GM18868 (cell line): ENCODE data around the gene ARHGAP44.

ENCODE experiments used
- ATAC-seq: cut with Tn5 transposase; IDR thresholded peaks from one replicate; pipeline ENCODE4 v1.9.1; 2021; ENCODE audit warnings: mild to moderate bottlenecking, moderate library complexity; ENCODE audit not compliant: unreplicated experiment

Gene ARHGAP44

DNA sequence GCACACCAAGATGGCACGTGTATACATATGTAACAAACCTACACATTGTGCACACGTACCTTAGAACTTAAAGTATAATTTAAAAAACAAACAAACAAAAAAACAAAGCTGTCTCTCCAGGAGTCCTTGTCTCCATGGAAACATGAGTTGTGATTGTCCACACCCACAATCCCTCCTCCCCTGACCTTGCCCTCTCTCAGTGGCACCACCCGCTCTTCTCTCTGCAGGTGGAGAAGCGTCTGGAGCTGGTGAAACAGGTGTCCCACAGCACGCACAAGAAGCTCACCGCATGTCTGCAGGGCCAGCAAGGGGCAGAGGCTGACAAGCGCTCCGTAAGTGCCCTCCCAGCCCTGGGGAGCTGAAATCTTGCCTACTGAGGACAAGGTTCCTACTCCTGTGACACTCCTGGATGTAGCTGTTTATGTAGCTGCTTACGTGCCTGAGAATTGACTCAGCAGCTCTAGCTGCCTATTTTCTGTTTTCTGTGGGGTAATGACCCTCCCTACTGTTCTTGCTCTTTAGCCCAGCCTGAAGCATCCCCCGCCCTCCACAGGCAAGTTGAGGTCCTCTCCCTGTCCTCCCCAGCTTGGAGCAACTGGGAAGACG, 107.0 kb downstream of the ARHGAP44 start:
- ATAC-seq, result no peak

DNA sequence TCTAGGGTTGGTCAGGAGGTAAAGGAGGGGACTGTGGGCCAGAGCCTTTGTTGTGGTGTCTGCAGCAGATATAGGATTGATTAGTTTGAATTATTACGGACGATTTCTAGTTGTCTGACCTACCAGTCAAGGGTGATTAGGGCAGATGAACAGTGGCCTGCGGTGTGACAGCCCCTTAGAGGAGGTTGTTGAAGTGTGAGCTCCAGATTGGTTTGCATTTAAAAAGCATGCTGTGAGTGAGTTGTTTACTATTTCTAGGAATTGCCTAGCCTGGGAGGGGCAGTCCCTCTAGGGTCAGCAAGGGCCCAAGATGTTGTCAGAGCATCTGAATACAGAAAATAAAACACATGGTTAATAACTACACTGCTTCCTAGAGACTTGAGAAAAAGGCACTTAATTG, 108.8 kb downstream of the ARHGAP44 start:
- ATAC-seq, result no peak

DNA sequence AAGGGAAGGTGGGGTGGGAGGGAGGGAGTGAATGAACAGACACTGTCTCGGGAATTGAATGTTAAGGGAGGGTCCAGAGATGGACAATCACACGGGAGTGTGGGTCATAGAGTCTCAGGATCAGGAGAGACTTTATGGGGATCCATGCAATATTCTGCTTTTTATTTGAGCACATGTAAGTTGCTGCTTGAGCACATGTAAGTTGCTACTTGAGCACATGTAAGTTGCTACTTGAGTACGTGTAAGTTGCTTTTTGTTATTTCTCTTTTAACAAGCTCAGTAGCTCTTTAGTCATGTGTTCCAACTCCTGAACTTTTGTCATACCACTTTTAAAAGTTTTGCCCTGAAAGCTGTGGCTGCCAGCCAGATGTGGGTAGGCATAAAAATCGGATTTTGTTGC, 110.3 kb downstream of the ARHGAP44 start:
- no peak for ATAC-seq

DNA sequence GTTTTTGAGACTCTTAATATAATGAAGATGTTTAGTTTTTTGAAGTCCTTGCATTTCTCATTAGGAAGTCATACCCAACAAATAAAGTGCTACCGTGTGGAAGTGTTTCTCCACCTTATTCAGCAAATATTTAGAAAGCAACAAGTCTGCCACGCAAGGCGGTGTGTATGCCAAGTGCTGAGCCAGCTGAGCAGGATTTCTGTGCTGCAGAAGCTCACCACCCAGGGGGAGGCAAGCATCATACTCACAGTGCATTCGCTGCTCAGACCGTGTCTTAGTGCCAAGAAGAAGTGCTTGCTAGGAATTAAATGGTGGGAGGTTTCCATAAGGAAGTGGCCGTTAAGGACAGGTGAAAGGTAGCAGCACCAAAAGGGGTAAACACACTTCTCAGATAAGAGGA, 111.2 kb downstream of the ARHGAP44 start:
- ATAC-seq, result no peak

DNA sequence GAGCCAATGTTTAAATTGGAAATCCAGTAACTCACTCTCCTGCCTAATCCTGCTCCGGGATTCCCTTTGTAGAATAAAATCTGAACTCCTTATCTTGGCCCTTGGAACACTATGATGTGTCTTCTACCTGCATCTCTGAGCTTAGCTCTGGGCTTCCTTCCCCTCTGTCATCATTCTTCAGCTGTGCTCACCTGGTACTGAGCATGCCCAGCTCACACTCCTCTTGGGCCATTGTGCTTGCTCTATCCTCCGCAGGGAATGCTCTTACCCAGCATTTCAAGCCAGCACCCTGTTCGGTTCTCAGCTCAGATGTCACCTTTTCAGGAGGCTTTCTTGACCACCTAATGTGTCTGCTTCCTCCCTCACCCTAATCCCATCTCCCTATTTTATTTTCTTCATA, 112.7 kb downstream of the ARHGAP44 start:
- no peak for ATAC-seq

DNA sequence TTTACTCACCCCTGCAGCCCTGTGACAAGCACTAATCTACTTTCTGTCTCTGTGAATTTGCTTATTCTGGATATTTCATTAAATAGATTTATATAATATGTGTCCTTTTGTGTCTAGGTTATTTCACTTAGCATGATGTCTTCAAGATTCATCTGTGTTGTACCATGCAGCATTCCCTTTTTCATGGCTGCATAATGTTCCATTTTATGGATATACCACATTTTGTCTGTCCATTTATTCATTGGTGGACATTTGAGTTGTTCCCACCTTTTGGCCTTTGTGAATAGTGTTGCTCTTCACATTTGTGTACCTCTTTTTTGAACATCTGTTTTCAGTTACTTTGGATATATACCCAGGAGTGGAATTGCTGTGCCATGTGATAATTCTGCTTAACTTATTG, 118.2 kb downstream of the ARHGAP44 start:
- no peak for ATAC-seq

DNA sequence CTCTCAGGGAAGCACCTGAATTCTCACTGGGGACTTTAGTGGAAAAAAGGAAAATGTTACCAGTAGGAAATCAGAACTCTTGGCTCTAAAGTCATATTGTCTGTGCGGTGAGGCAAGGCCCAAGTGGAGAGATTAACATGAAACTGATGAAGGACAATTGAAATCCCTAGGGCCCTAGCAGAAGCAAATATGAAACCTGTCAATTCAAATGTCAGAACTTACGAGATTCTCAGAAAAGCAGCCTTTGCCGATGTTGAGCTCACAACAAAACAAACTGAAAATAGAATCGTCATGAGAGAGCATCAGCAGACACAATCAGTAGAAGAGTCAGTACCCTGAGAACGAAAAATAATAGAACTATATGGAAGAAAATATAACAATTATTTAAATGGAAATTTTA, 119.7 kb downstream of the ARHGAP44 start:
- ATAC-seq, result no peak

DNA sequence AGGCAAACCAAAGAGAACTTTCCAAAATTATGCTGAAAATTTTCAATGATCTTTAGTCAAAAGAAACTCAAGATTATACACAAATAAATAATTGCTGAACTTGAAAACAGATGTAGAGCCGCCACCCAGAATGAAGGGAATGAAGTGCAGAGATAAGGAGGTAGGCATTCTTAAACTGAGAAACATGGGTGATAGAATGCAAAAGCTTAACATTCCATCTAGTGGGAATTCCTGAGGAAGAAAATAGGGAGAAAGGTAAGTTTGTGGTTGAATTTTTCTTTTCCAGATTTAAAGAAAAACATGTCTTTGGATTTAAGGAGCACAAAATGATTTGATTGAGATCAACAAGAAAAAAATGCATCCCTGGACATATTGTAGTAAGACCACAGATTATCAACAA, 120.2 kb downstream of the ARHGAP44 start:
- ATAC-seq, result no peak

DNA sequence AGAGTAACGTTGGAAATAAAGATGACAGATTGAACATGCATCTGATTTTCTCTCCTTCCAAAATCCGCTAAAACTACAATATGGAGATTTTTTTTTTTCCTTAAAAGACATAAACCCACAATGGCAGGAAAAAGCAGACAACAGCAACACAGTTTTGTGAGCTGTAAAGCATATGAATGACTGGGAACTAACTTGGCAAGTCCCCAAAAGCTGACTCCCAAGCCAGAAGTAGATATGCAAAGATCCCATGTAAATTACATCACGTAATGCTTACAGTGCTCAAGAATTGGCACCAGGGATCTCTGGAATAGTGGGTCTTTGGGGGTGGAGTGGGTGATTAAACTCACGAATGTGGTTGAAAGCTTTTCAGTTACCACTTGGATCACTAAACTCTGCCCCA, 121.9 kb downstream of the ARHGAP44 start:
- ATAC-seq, result no peak

DNA sequence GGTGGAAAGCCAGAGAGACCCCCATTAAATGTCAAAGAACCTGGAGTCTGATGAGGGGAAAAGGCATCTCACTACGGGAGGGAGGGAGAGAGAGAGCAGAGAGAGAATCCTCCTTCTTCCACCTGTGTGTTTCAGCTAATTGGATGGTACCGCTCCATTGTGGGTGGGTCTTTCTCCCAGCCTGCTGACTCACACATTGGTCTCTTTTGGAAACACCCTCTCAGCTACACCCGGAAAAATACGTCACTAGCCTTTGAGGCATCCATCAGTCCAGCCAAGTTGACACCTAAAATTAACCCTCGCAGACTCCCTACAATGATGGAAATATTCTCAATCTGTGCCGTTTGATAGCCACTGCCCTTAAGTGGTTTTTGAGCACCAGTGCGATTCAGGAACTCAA, 128.1 kb downstream of the ARHGAP44 start:
- no peak for ATAC-seq

DNA sequence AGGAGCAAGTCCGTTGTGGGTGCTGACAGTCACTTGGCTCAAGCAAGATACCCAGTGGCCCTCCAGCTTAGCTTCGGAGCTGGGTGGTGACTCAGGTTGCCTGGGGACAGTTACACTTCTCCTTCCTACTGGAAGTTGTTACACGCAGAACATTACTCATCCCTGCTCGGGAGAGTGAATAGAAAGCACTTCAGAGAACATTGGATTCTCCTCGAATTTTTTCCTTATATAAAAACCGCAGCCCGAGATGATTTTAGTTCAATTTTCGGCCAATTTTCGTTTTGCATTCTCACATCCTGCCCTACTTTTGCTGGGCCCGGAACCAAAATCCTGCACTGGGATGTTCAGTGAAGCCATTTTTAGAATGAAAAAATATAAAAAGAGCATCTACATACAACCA, 128.8 kb downstream of the ARHGAP44 start:
- no peak for ATAC-seq

DNA sequence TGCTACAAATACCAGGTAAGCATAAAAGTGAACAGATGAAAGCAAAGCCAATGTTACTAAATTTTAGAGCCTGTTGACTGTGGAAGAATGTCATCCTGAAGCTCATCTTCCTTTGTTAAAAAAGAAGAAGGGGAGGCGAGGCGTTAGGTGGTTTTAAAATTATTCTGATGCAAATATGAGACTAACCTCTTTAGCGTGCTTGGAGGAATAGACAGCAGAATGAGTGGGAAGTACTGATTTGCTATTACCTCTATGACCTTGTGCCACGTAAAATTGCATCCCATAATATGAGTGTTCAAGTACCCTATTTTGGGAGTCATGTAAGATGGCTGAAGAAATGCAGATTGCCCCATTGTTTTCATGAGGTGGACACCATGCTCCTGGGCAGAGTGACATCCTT, 132.8 kb downstream of the ARHGAP44 start:
- no peak for ATAC-seq

DNA sequence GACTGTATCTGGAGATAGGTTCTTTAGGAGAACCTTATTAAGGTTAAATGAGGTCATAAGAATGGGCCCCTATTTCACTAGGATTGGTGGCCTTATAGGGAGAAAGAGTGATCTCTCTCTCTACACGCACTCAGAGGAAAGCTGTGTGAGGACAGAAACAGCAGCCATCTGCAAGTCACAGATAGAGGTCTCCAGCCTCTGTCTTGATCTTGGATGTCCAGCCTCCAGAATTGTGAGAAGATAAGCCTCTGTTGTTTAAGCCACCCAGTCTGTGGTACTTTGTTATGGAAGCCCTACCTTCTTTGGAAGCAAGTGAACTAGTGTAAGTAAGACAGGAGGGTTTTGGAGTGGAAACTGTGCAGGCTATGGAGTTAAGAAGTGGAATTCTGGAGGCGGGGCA, 135.3 kb downstream of the ARHGAP44 start:
- no peak for ATAC-seq

DNA sequence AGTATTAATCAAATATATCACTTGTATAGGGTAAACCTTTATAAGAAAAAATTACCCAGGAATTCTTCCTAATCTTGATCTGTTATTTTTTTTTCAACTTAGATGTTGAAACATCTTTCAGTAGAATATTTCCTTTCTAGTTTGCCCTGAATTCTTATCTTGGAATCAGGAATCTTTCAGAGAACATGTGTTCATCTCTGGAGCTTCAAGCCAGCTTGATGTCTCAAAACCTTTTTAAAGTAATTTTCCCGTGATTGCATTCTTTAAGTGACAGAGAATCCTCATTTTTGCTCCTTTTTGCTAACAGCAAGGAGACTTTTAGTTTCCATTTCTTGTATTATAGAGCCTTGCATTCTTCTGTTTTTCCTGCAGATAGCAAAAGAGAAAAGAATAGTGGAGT, 137.7 kb downstream of the ARHGAP44 start:
- no peak for ATAC-seq

DNA sequence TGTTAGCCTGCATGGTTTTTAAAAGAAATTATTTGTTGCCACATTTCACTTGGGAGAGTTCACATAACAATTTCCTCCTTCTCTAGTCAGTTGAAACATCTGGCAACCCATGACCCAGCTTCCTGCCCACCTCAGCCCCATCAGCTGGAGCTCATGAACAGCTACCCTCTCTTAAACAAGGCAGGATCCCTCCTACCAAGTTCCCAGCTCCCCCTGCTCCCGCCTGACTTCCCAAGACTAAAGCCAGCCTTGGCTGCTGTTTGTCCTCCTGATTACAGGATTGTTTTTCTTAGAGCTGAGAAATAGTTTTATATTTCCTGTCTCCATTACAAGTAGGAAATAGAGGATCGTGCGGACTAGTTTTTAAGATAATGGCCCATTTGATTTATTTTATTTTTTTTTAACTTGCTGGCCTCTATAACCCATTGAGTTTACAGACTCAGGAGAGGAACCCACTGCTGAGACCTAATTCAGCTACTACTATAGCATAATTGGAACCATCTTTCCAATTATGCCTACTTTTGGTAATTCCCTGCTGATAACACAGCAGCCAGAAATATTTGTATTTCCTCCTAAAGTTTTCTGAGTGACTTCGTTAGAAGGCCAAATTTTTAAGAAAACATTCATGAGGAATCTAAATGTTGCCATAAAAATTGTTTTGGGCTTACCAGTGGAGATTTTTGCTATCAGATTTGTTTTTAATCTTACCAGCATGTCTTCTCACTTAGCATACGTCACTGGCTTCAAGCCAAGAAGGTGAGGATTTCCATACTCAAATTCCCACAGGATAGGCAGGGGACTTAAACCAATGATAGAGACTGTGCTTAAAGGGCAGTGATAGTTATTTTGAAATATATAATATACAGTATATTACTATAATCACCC, 138.5 kb downstream of the ARHGAP44 start:
- no peak for ATAC-seq

DNA sequence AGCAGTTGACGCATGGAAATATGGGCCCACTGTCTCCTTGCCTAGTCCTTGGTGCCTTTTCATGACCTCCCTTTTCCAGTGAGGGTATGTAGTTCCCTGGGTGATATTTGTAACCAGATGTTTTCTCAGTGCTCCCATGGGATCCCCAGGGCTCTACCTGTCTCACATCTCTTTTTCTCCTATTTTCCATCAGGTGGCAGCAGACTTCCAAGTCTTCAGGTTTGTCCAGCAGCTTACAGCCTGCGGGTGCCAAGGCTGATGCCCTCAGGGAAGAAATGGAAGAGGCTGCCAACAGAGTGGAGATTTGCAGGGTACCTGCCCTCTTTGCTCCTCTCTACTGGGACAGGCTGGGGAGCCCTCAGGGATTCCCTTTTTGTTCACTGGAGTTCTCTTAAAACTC, 139.4 kb downstream of the ARHGAP44 start:
- no peak for ATAC-seq

DNA sequence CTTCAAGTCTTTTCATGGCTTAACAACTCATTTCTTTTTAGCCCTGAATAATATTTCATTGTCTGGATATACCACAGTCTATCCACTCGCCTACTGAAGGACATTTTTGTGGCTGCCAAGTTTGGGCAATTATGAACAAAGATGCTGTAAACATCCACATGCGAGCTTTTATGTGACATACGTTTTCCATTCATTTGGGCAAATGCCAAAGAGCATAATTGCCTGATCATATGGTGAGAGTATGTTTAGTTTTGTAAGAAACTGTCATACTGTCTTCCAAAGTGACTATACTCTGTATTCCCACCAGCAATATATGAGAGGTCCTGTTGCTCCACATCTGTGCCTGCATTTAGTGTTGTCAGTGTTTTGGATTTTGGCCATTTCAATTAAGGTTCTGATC, 147.2 kb downstream of the ARHGAP44 start:
- ATAC-seq, result no peak

DNA sequence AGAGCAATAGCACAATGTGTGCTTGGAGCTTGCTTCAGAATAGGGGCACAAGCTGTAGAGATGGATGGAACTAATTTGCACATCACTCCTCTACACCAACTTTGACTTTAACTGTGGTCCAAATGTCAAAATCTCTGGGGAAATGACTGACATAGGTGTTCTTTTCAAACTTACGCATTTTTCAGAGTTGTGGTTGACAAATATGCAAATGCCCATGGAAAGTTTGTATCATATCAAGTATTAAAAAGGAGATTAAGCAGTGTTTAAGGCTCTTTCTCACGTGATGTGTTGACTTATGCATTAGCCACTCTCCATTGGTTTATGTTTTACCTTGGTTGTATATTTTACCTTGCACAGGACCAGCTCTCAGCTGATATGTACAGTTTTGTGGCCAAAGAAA, 151.4 kb downstream of the ARHGAP44 start:
- ATAC-seq, result no peak

DNA sequence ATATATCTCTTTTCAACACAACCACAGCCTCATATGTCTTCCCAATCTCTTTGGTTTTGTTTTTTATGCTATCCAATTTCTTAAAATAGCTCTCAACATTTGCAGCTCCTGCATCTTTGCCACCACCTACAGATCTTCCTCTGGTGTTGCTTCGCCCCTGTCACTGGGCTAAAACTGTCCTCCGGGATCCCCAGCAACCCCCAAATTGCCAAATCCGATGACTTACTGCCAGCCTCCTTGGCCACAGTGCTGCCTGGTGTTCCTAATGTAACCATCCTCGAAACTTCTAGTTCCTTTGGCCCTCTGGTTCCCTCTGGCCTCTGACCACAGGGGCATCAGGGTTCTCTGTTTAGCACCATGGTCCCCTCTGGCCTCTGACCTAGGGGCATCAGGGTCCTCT, 157.7 kb downstream of the ARHGAP44 start:
- ATAC-seq, result no peak

DNA sequence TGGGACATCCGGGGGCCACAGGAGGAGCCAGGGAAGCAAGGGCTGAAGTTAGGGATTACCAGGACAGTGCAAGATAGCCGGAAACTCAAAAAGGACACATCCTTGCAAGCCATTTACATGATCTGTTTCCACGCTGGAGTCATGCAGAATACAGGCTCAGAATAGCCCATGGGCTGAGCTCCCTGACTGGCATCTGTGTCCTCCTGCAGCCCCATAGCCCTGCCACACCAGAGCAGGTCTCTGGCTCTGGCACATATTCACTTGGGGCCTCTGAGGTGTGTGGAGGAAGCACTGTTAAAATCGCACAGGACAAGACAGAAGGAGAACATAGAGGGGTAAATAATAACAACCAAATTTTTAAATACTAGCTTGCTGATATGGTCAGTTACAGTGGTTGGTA, 162.7 kb downstream of the ARHGAP44 start:
- no peak for ATAC-seq

DNA sequence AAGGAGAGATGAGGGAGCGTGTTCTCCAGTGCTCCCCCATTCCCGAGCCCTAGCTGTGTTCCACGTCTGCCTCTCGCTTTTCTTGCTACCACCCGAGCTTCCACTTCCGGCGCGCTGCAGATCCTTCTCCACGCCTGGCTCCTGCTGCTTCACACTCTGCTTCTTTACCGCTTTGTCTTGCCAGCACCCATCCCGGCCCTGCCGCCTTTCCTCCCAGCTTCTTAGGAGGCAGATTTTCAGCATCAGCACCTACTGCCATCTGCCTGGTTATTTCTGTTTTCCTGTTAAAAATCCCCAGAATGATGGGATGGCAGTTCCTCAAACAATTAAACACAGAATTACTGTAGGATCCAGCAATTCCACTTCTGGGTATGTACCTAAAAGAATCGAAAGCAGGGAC, 163.9 kb downstream of the ARHGAP44 start:
- ATAC-seq, result no peak

DNA sequence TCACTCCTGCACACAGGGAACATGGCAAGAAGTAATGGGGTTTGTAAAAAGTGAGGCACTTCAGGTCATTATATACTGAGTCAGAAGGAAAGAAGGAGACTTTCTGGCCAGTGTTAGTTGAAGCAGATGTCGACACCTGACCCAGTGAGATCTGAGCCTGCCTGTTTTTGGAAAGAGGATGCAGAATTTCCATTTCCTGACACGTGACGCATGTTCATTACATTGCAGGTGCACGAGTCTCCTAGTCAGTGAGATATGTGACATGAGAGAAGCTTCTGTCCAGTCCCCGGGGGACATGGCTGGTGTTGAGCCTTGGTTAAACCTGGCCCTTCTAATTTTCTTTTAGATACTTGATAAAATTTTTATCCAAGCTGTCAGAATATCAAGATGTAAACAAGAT, 166.2 kb downstream of the ARHGAP44 start:
- no peak for ATAC-seq

DNA sequence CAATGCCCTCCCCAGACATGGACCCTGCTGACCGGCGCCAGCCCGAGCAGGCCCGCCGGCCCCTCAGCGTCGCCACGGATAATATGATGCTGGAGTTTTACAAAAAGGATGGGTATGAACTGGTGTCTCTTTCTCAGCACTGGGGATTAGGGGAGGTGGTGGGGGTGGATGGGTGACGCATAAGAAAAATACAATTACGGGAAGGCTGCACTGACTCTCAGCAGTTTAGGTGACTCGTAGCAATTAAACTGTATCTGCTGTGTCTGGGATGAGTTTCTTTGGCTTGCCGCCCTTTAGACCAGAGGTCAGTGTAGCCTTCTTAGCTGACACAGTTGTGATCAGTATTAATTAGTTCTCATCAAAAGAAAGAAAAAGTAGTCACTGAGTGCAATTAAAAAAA, 169.5 kb downstream of the ARHGAP44 start:
- no peak for ATAC-seq
